GM20431 (cell line): ENCODE results near the gene CPLX1.
"Not testable (repeated sequence)": the region's sequence is repeated elsewhere in the genome, so short reads cannot be mapped to it uniquely, and the experiment has no call there.

Experiments
- in situ Hi-C: fragments of 300-500 bp; cut with MseI, MboI; formaldehyde crosslinking; loops from one replicate; pipeline ENCODE4 v1.15.0; 2020; ENCODE audit warnings: low sequenced_read_pairs; ENCODE audit not compliant: unreplicated experiment

Gene CPLX1

GRCh38 chr4:742742-743311 is 83.1 kb downstream of the CPLX1 start:
- in situ Hi-C loops: no loop called here

DNA sequence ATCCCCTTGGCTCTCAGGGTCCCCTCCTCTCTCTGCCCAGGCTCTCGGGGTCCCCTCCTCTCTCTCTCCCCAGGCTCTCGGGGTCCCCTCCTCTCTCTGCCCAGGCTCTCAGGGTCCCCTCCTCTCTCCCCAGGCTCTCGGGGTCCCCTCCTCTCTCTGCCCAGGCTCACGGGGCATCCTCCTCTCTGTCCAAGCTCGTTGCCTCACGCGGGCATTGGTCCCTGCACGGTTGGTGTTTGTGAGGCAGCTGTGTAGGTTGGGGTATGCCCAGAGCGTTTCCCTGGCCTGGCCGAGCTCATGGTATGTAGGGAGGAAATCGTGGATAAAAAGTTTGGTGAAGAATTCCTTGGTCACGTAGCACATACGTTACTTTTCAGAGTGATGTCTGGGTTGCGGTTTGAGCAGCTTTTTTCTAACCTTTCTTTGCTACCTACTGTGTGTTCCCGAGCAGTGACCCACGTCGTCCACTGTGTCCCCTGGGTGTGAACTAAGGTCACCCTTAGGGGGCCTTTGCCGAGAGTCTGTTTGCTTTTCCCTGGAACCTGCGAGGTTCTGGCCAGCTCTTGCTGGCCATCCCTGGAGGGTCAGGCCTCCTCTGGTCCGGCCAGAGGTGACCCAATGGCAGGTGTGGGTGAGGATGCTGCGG is 83.7 kb downstream of the CPLX1 start:
- in situ Hi-C loops: no loop called here

DNA sequence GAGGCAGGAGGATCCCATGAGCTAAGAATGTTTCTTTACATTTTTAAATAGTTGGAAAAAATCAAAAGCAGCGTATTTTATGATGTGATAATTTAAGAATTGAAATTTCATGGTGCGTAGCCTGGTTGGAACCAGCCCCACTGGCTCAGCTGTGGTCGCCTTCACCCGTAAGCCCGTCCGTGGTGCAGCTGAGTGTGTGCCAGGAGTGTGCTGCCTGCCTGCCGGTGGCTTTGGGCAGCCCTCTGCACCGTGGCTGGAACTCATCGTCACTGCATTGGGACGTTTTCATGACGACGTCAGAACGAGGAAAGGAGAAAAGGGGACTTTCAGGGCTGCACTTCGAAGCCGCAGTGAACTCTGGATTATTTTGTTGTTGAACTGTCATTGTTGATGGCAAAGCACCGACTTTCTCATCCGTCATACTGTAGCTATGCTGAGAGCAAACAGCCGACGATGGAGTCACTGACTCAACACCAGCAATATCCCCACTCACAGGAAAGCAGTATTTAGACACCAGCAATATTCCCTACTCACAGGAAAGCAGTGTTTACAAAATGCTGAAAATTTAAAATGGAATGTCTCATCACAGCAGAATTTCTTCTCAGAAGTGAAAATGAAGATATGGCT is 85.2 kb downstream of the CPLX1 start:
- in situ Hi-C loops: no loop called here

- in situ Hi-C loops: no loop called here
Observed at GRCh38 chr4:740011-740410, 85.9 kb downstream of the CPLX1 start.

DNA sequence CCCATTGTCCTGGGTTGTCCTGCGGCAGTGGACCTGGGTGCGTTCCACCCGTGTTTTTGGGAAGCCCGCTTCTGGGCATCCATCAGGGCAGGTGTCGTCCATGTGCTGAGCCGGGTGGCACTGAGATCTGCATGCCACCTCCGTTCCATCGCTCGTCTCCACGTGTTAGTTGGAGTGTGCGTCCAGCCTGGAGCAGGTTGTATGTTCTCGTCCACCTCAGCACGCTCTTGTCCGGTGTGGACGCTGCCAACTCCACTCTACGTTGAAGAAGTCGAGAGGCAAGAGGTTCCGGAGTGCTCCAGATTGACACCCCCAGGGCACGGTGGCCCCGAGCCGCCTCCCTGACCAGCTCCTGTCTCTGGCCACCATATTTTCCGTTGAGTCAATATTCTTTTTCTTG is 86.4 kb downstream of the CPLX1 start:
- in situ Hi-C loops: no loop called here

DNA sequence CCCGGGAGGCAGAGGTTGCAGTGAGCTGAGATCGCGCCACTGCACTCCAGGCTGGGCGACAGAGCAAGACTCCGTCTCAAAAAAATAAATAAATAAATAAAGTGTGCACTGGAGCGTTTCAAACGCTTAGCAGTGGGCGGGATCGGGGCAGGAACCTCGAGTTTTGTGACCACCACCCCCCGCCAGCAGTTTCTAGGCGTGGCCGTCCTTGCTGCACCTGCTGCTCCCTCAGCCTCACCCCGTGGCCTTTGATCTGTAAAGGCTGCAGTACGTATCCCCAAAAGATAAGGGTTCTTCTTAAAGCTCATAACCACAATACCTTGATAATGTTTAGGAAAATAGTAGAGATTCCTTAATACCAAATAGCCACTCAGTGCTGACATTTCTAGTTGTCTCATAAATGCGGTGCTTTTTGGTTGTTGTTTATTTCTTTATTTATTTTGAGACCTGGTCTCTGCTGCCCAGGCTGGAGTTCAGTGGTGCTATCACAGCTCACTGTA is 87.1 kb downstream of the CPLX1 start:
- in situ Hi-C loops: no loop called here

DNA sequence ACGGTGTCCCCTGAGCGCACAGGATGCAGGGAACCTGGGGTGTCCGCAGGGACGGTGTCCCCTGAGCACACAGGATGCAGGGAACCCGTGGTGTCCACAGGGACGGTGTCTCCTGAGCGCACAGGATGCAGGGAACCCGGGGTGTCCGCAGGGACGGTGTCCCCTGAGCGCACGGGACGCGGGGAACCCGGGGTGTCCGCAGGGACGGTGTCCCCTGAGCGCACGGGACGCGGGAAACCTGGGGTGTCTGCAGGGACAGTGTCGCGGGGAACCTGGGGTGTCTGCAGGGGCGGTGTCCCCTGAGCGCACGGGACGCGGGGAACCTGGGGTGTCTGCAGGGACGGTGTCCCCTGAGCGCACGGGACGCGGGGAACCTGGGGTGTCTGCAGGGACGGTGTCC is 89.4 kb downstream of the CPLX1 start:
- in situ Hi-C loops: not testable (repeated sequence)

DNA sequence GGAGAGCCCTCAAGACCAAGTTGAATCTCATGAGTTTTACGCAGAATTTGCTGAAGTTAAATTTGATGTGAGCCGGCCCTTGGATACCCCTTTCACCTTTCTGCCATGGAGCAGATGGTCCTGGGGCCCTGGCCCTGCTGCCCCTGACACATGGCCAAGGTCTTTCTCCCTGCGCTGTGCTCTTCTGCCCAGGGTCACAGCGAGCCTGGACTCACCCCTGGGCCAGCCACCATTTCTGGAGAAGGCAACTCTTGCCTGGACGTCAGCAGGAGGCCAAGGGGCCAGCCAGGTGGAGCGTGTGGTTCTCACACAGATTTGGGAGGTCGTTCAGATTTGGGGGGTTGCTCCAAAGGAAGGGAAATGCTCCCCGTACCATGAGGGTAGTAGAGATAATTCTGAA is 90.3 kb downstream of the CPLX1 start:
- in situ Hi-C loops: no loop called here
